Type B pancreatic cell (in vitro differentiated cells): ENCODE measurements around the gene MRPL19. TPM values are rescaled to one million over a fixed set of nuclear protein-coding genes. Genes with fewer than 3 reads are reported as not detected.

Experiments used
- DNase-seq: peaks from one replicate; pipeline ENCODE4 v3.0.0; 2021; ENCODE audit warnings: mixed read lengths; ENCODE audit not compliant: unreplicated experiment; ENCODE audit errors: extremely low spot score
- H3K27ac Mint-ChIP-seq: 2 replicates; pipeline ENCODE4 v1.8.0; 2021; ENCODE audit warnings: mild to moderate bottlenecking, mixed read lengths
- H3K27me3 Mint-ChIP-seq: 2 replicates; pipeline ENCODE4 v1.8.0; 2021; ENCODE audit warnings: mixed read lengths
- H3K36me3 Mint-ChIP-seq: 2 replicates; pipeline ENCODE4 v1.8.0; 2021; ENCODE audit warnings: mixed read lengths
- H3K4me1 Mint-ChIP-seq: one replicate; pipeline ENCODE4 v1.8.0; 2021; ENCODE audit warnings: mixed read lengths; ENCODE audit not compliant: unreplicated experiment
- H3K4me3 Mint-ChIP-seq: 2 replicates; pipeline ENCODE4 v1.8.0; 2021; ENCODE audit warnings: mild to moderate bottlenecking, mixed read lengths
- H3K9me3 Mint-ChIP-seq: 2 replicates; pipeline ENCODE4 v1.8.0; 2021; ENCODE audit warnings: mixed read lengths
- CTCF ChIP-seq: fragments of 200-600 bp; sonication (generic); conservative IDR thresholded peaks from 2 replicates; pipeline ENCODE4 v1.5.0; 2021; ENCODE audit warnings: antibody characterized with exemption, mild to moderate bottlenecking
- total RNA-seq: library from RNA; stranded (reverse); gene quantifications from 2 replicates; pipeline ENCODE4 v1.2.1, GENCODE V29; 2021; ENCODE audit warnings: low replicate concordance

Gene MRPL19
- total RNA-seq, 1 donor from 2014 or later: 55.8 TPM

- no peaks in the 10 kb centered on the region for H3K4me1 Mint-ChIP-seq
- H3K27ac Mint-ChIP-seq: no peak overlapping the region
- no peak overlapping the region for H3K4me3 Mint-ChIP-seq
- no peaks in the 10 kb centered on the region for H3K27me3 Mint-ChIP-seq
- DNase-seq: no peak
- TF ChIP-seq CTCF: no peak
- H3K9me3 Mint-ChIP-seq: no peaks in the 10 kb centered on the region
- H3K36me3 Mint-ChIP-seq: peaks cover 32% of the 10 kb centered on the region
Observed at GRCh38 chr2:75688196-75688595, 41.6 kb downstream of the MRPL19 start.

- H3K27me3 Mint-ChIP-seq: no peaks in the 10 kb centered on the region
- H3K4me3 Mint-ChIP-seq: no peak overlapping the region
- H3K4me1 Mint-ChIP-seq: no peaks in the 10 kb centered on the region
- DNase-seq: no peak
- no peak for TF ChIP-seq CTCF
- no peaks in the 10 kb centered on the region for H3K9me3 Mint-ChIP-seq
- peaks cover 45% of the 10 kb centered on the region for H3K36me3 Mint-ChIP-seq
- H3K27ac Mint-ChIP-seq: no peak overlapping the region
Observed at GRCh38 chr2:75698918-75699317, 52.3 kb downstream of the MRPL19 start.

- H3K9me3 Mint-ChIP-seq: no peaks in the 10 kb centered on the region
- no peak overlapping the region for H3K27ac Mint-ChIP-seq
- peaks cover 6% of the 10 kb centered on the region for H3K4me1 Mint-ChIP-seq
- peaks cover 48% of the 10 kb centered on the region for H3K36me3 Mint-ChIP-seq
- no peaks in the 10 kb centered on the region for H3K27me3 Mint-ChIP-seq
- TF ChIP-seq CTCF: no peak
- H3K4me3 Mint-ChIP-seq: no peak overlapping the region
- DNase-seq: no peak
Observed at GRCh38 chr2:75702593-75702992, 56.0 kb downstream of the MRPL19 start.

DNA sequence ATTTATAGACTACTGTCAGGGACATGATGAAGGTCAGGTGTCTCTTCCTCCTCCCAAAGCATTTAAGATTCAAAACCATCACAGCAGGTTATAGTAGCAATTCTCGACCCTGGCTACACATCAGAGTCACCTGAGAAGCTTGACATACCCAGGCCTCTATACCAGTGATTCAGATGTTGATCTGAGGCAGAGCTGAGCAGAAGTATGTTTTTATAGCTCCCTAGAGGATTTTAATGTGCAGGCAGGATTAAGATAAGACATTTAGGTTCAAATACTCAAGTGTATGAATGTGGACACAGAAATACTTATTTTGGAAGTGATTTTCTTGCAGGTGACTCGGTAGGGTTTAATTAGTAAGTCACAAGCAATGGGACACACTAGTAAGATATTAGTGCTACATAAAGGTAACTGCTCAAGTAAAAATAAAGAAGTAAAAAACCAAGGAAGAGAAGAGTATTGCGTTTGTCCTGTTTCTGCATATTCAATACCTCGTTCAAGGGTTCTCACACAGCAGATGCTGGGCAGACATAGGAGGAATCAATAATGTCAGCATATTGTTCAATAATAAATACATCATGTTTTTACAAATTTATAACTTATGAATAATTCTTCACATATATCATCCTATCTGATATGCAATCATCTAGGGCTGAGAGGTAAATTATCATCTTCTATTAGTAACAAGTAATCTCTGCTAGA is 57.2 kb downstream of the MRPL19 start:
- TF ChIP-seq CTCF: no peak
- no peak overlapping the region for H3K4me3 Mint-ChIP-seq
- DNase-seq: no peak
- no peaks in the 10 kb centered on the region for H3K9me3 Mint-ChIP-seq
- no peaks in the 10 kb centered on the region for H3K27me3 Mint-ChIP-seq
- H3K36me3 Mint-ChIP-seq: peaks cover 42% of the 10 kb centered on the region
- H3K27ac Mint-ChIP-seq: no peak overlapping the region
- peaks cover 11% of the 10 kb centered on the region for H3K4me1 Mint-ChIP-seq

DNA sequence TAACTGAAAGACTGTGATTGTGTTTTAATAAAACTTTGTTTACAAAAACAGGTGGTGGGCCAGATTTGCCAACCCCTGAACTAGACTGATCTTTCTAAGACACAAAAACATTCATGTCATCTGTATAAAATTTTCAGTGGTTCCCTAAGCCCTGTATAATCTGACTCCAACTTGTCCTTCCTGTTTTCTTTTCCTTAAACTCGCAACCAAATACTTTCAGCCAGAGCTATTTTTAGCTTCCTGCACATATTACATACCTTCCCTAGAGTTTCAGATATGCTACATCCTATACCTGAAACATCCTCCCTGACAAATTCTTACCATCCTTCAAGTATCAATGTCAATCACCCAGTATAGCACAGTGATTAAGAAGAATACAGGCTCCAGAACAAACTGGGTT is 59.3 kb downstream of the MRPL19 start:
- Mint-ChIP-seq H3K27me3 (no peaks in the 10 kb centered on the region), H3K27ac (peak overlapping the region; percentile 5), H3K4me3 (peak overlapping the region; percentile 4), H3K36me3 (peaks cover 31% of the 10 kb centered on the region), H3K4me1 (peaks cover 17% of the 10 kb centered on the region), H3K9me3 (no peaks in the 10 kb centered on the region)
- no peak for TF ChIP-seq CTCF
- no peak for DNase-seq
